ENCODE measurements around the gene PITPNM3. TPM values are rescaled to one million over a fixed set of nuclear protein-coding genes. Genes with fewer than 3 reads are reported as not detected.
A peak's percentile ranks its signal among the peaks of the same experiment; 100 is the strongest.

The PITPNM3 gene
- 100 to 1,000 TPM in 6 of 7 donors, 10 to 100 TPM in 1; 51.9 to 215 (median 140) TPM for total RNA-seq
- 10 to 100 TPM in 1 of 3 donors, 1 to 10 TPM in 2; 5.4 to 63.3 (median 9.1) TPM for polyA plus RNA-seq
- long read RNA-seq, donor 1, result 0 reads
- long read RNA-seq, donor 2, result 0 reads

DNA sequence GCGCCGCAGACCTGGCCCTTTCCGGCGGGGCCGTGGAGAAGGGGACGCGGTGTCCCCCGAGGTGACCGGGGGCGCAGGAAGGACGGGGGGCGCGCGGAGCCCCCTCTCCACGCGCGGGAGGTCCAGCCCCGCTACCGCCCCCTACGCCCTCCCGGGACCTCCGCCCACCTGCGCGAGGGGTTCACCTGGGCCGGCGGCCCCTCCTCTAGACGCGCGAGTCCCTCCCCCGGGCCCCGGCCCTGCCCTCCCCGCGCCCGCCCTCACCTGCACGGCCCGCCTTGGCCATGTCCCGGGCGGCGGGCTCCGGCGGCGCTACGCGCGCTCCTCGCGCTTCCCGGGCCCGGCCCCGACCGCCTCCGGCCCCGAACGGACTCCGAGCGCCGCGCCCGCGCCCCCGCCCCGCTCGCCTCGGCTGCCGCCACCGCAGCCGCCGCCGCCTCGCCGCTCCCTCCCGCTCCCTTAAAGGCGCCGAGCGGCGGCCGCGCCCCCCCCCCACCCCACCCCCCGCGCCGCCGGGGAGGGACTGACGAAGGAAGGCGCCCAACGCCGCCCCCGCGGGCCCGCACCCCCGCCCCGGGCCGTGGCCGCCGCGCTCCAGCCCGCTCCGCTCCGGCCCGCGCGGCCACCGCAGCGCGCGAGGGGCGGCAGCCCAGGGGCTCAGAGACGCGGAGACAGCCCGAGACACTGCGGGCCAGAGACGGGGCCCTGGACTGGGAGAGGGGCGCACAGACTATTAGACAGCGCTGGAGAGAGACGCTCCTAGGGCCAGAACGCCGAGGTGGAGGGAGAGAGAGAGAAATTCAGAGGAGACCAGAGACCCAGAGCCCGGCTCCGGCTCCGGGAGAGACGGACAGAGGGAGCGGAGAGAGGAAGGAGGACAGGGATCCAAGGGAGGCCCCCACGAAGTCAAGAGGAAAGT is at the start of gene PITPNM3:
TSS of gene PITPNM3 (minus strand) at position 435 of the 919 bp plus-strand sequence. CDS start at position 286, 149 bp downstream.
- peaks cover 0 to 81% (median 50%) of the 10 kb centered on the region in 6 donors for H3K4me1 ChIP-seq
- 2 to 10% (median 3%) methylated on average over 19 to 122 of the region's 122 CpGs for WGBS, 5 donors
- peak in 1 of 3 donors; percentile 42 for TF ChIP-seq POLR2AphosphoS5 (IDR thresholded peaks at IDR 0.05)
- TF ChIP-seq, protein P1, sequence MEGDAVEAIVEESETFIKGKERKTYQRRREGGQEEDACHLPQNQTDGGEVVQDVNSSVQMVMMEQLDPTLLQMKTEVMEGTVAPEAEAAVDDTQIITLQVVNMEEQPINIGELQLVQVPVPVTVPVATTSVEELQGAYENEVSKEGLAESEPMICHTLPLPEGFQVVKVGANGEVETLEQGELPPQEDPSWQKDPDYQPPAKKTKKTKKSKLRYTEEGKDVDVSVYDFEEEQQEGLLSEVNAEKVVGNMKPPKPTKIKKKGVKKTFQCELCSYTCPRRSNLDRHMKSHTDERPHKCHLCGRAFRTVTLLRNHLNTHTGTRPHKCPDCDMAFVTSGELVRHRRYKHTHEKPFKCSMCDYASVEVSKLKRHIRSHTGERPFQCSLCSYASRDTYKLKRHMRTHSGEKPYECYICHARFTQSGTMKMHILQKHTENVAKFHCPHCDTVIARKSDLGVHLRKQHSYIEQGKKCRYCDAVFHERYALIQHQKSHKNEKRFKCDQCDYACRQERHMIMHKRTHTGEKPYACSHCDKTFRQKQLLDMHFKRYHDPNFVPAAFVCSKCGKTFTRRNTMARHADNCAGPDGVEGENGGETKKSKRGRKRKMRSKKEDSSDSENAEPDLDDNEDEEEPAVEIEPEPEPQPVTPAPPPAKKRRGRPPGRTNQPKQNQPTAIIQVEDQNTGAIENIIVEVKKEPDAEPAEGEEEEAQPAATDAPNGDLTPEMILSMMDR (IDR thresholded peaks at IDR 0.05 in 8 of 11, conservative IDR thresholded peaks at IDR 0.05 in 3 of 11), result no peak
- peak; percentile 72 for DNase-seq
- H3K27ac ChIP-seq, result peak within 1 kb of the TSS; percentile 72 to 90 (median 84)
- intact Hi-C loops (cut with DNase I; ENCODE audit: low total_unique reads), result loop anchor here (5.0 kb wide), 1 partner anchor 84 kb away; no protein-coding TSS in a partner anchor
- no peaks in the 10 kb centered on the region for H3K36me3 ChIP-seq
- H3K27me3 ChIP-seq (replicated peaks in 1 of 7), result peaks cover 0 to 51% (median 18%) of the 10 kb centered on the region in 7 donors
- H3K9me3 ChIP-seq, result no peaks in the 10 kb centered on the region
- peak within 1 kb of the TSS; percentile 51 to 82 (median 61) for H3K4me3 ChIP-seq

DNA sequence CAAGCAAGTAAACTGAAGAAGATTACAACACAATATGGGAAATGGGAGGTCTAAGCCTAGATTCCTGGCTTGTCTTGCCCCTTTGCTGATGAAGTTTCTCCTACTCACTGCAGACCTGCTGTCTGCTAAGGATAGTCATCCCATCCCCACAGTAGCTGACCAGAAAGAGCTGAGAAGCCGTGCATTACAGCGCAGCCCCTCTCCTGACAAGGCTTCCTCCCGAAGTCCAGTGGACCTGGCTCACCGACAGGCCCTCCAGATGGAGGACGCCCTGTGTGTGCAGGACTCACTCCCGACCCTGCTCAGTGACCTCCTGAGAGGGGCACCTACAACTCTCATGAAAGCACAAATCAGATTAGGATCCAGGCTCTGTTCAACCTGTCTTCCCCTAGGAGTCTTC is 48.8 kb upstream of the PITPNM3 start:
- Histone ChIP-seq H3K4me3 (no peak overlapping the region), H3K27me3 (replicated peaks in 1 of 7) (no peaks in the 10 kb centered on the region), H3K27ac (no peak overlapping the region), H3K4me1 (peaks cover 2 to 31% (median 15%) of the 10 kb centered on the region in 6 donors), H3K9me3 (no peaks in the 10 kb centered on the region), H3K36me3 (peaks cover 0 to 91% (median 49%) of the 10 kb centered on the region in 6 donors)
- DNase-seq, result no peak
- 93 to 97% (median 94%) methylated on average over 6 of the region's 6 CpGs for WGBS, 5 donors
- no peak for TF ChIP-seq POLR2A (IDR thresholded peaks at IDR 0.05)
- TF ChIP-seq POLR2AphosphoS5 (IDR thresholded peaks at IDR 0.05), result no peak
- TF ChIP-seq, protein P1 (IDR thresholded peaks at IDR 0.05 in 8 of 11, conservative IDR thresholded peaks at IDR 0.05 in 3 of 11), result no peak
- intact Hi-C loops (cut with DNase I; ENCODE audit: low total_unique reads), result no loop called here

DNA sequence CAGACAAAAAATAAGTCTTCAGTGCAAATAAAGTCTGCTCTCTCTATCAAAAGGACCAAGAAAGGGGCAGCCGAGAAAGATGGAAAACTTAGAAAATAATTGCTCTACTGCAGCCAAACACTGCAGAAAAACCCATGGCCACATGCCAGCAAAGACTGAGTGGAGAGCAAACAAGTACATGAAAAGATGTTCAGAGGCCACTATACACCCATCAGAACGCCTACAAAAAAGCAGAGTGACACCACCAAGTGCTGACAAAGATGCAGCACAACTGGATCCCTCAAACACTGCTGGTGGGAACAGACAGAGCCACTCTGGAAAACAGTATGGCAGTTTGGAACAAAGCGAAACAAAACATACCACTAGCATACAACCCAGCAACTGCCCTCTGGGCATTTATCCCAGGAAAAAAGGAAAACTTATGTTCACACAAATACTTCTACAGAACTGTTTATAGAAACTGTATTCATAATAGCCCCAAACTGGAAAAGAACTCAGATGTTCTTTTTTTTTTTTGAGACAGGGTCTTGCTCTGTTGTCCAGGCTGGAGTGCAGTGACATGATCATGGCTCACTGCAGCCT is 47.5 kb upstream of the PITPNM3 start:
- no peaks in the 10 kb centered on the region for H3K9me3 ChIP-seq
- TF ChIP-seq, protein P1 (IDR thresholded peaks at IDR 0.05 in 8 of 11, conservative IDR thresholded peaks at IDR 0.05 in 3 of 11), result no peak
- TF ChIP-seq POLR2A (IDR thresholded peaks at IDR 0.05), result no peak
- no peak for DNase-seq
- H3K27me3 ChIP-seq (replicated peaks in 1 of 7), result no peaks in the 10 kb centered on the region
- H3K36me3 ChIP-seq, result peaks cover 0 to 89% (median 39%) of the 10 kb centered on the region in 6 donors
- H3K27ac ChIP-seq, result peak overlapping the region in 4 of 8 donors; percentile 5 to 46 (median 22)
- intact Hi-C loops (cut with DNase I; ENCODE audit: low total_unique reads), result no loop called here
- WGBS, 5 donors, result 66 to 86% (median 78%) methylated on average over 3 of the region's 3 CpGs
- peaks cover 15 to 45% (median 28%) of the 10 kb centered on the region in 6 donors for H3K4me1 ChIP-seq
- H3K4me3 ChIP-seq, result no peak overlapping the region

Data from spleen (tissue), 13 donors.